Activated T-cell treated with anti-CD3 and anti-CD28 coated beads for 48 hours (primary cell): ENCODE measurements around the gene KIF17.

ENCODE experiments used
- DNase-seq: peaks from one replicate; pipeline ENCODE4 v3.0.0-alpha.2; 2020; ENCODE audit warnings: low read depth

Gene KIF17

GRCh38 chr1:20717452-20718342, at the start of gene KIF17:
Gene KIF17 (minus strand): TSS chr1:20718007. CDS start chr1:20717706, 301 bp downstream.
- peak; percentile 60 for DNase-seq

- no peak for DNase-seq
These were observed 49.5 kb upstream of the KIF17 start for GRCh38 chr1:20767271-20767670.

GRCh38 chr1:20763417-20763816, 45.6 kb upstream of the KIF17 start:
- DNase-seq = no peak

- DNase-seq = no peak
These were observed 42.5 kb upstream of the KIF17 start for GRCh38 chr1:20760322-20760721.

- no peak for DNase-seq
These were observed 35.8 kb upstream of the KIF17 start for GRCh38 chr1:20753589-20753988.

- DNase-seq = no peak
These were observed 33.7 kb upstream of the KIF17 start for GRCh38 chr1:20751462-20751990.

GRCh38 chr1:20742671-20743070, 24.9 kb upstream of the KIF17 start:
- no peak for DNase-seq

GRCh38 chr1:20740781-20741180, 23.0 kb upstream of the KIF17 start:
- DNase-seq = no peak

GRCh38 chr1:20739225-20739624, 21.4 kb upstream of the KIF17 start:
- no peak for DNase-seq

GRCh38 chr1:20735581-20736111, 17.8 kb upstream of the KIF17 start:
- DNase-seq = no peak

- DNase-seq = no peak
These were observed 15.7 kb upstream of the KIF17 start for GRCh38 chr1:20733360-20733975.

- DNase-seq = peak; percentile 70
These were observed 15.0 kb upstream of the KIF17 start, which contains the start of gene SH2D5 for GRCh38 chr1:20732588-20733359. Gene SH2D5 (minus strand): TSS chr1:20732703. CDS start chr1:20728044, 4,659 bp downstream.

- DNase-seq = peak; percentile 66
These were observed 14.3 kb upstream of the KIF17 start for GRCh38 chr1:20732071-20732587.

- DNase-seq = no peak
These were observed 13.5 kb upstream of the KIF17 start for GRCh38 chr1:20731057-20731991.

- no peak for DNase-seq
These were observed 12.9 kb upstream of the KIF17 start for GRCh38 chr1:20730690-20731056.

GRCh38 chr1:20729990-20730689, 12.3 kb upstream of the KIF17 start:
- no peak for DNase-seq

- no peak for DNase-seq
These were observed 11.5 kb upstream of the KIF17 start for GRCh38 chr1:20729155-20729931.

GRCh38 chr1:20728371-20729154, 10.8 kb upstream of the KIF17 start:
- no peak for DNase-seq
